ENCODE results near the gene TLE5.

DNA sequence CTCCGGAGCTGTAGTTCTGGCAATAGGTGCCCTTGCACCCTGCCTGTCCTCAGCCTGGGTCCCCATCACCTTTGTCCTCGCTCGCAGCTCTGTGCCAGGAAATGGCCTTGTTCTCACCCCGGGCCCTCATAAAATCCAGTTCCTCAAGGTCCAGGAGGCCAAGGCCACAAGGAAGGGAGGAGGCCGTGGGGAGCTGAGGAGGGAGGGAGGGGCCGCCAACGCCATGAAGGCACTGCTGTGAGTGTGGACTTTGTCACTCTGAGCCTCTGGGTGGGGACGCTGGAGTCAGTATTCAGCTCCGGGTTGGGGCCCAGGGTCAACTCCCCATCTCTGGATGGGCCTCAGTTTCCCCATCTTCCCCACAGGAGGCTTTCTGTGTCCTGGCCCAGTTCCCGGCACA, 22.6 kb upstream of the TLE5 start:
- TF ChIP-seq, protein P1, sequence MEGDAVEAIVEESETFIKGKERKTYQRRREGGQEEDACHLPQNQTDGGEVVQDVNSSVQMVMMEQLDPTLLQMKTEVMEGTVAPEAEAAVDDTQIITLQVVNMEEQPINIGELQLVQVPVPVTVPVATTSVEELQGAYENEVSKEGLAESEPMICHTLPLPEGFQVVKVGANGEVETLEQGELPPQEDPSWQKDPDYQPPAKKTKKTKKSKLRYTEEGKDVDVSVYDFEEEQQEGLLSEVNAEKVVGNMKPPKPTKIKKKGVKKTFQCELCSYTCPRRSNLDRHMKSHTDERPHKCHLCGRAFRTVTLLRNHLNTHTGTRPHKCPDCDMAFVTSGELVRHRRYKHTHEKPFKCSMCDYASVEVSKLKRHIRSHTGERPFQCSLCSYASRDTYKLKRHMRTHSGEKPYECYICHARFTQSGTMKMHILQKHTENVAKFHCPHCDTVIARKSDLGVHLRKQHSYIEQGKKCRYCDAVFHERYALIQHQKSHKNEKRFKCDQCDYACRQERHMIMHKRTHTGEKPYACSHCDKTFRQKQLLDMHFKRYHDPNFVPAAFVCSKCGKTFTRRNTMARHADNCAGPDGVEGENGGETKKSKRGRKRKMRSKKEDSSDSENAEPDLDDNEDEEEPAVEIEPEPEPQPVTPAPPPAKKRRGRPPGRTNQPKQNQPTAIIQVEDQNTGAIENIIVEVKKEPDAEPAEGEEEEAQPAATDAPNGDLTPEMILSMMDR (IDR thresholded peaks at IDR 0.05; ENCODE audit: insufficient read depth, low read length): no peak
- TF ChIP-seq SPI1 (IDR thresholded peaks at IDR 0.05; ENCODE audit: borderline replicate concordance, low read depth): no peak
- TF ChIP-seq POLR2AphosphoS5 (IDR thresholded peaks at IDR 0.05; ENCODE audit: low read depth): no peak
- TF ChIP-seq GABPA (IDR thresholded peaks at IDR 0.05; ENCODE audit: low read depth): no peak
